Kidney tubule cell (primary cell): ENCODE results near the gene CNTNAP5.

Source experiments
- DNase-seq: peaks from one replicate; pipeline ENCODE4 v3.0.0-alpha.2; 2018; ENCODE audit warnings: low spot score

The CNTNAP5 gene

GRCh38 chr2:124025171-124025580, at the start of gene CNTNAP5:
Gene CNTNAP5, plus strand, starts transcription at chr2:124025287. Its CDS starts 364 bp downstream, at chr2:124025651.
- DNase-seq, result peak; percentile 41

GRCh38 chr2:123976054-123976648, 48.9 kb upstream of the CNTNAP5 start:
- DNase-seq, result no peak

- DNase-seq, result peak; percentile 44
Measured at GRCh38 chr2:123993728-123994323, 31.3 kb upstream of the CNTNAP5 start.

- DNase-seq, result no peak
Measured at GRCh38 chr2:123999681-124000080, 25.4 kb upstream of the CNTNAP5 start.

- no peak for DNase-seq
Measured at GRCh38 chr2:124001696-124002430, 23.2 kb upstream of the CNTNAP5 start.

- DNase-seq, result no peak
Measured at GRCh38 chr2:124018890-124019289, 6.2 kb upstream of the CNTNAP5 start.

- no peak for DNase-seq
Measured at GRCh38 chr2:124024561-124025170, 421 bp upstream of the CNTNAP5 start.

- DNase-seq, result no peak
Measured at GRCh38 chr2:124025891-124026434, 876 bp downstream of the CNTNAP5 start.

GRCh38 chr2:124026503-124026902, 1.4 kb downstream of the CNTNAP5 start:
- DNase-seq, result no peak

- DNase-seq, result peak; percentile 60
Measured at GRCh38 chr2:124027182-124027581, 2.1 kb downstream of the CNTNAP5 start.

GRCh38 chr2:124032799-124033198, 7.7 kb downstream of the CNTNAP5 start:
- DNase-seq, result no peak

GRCh38 chr2:124034265-124034664, 9.2 kb downstream of the CNTNAP5 start:
- DNase-seq, result no peak

GRCh38 chr2:124035001-124035400, 9.9 kb downstream of the CNTNAP5 start:
- DNase-seq, result no peak

- no peak for DNase-seq
Measured at GRCh38 chr2:124039032-124039431, 13.9 kb downstream of the CNTNAP5 start.

GRCh38 chr2:124039762-124040291, 14.7 kb downstream of the CNTNAP5 start:
- no peak for DNase-seq

- DNase-seq, result no peak
Measured at GRCh38 chr2:124045894-124046293, 20.8 kb downstream of the CNTNAP5 start.

GRCh38 chr2:124046332-124046731, 21.2 kb downstream of the CNTNAP5 start:
- DNase-seq, result no peak

- no peak for DNase-seq
Measured at GRCh38 chr2:124048102-124048501, 23.0 kb downstream of the CNTNAP5 start.

GRCh38 chr2:124048664-124049063, 23.6 kb downstream of the CNTNAP5 start:
- no peak for DNase-seq

GRCh38 chr2:124049136-124049535, 24.0 kb downstream of the CNTNAP5 start:
- DNase-seq, result no peak

- DNase-seq, result no peak
Measured at GRCh38 chr2:124050833-124051497, 25.9 kb downstream of the CNTNAP5 start.

GRCh38 chr2:124053796-124054195, 28.7 kb downstream of the CNTNAP5 start:
- no peak for DNase-seq
